ENCODE results near the gene IL4R.

- TF ChIP-seq CTCF (IDR thresholded peaks at IDR 0.05) (no peak), POLR2A (IDR thresholded peaks at IDR 0.05) (no peak)
These were observed 21.1 kb downstream of the IL4R start for GRCh38 chr16:27334838-27335237.
